Stimulated activated CD8-positive, alpha-beta memory T cell treated with anti-CD3 and anti-CD28 coated beads, Interleukin-12 subunit alpha, Interleukin-12 subunit beta, amount 100 ng/mL, for 4 hours (primary cell): Measurements from ENCODE around the gene PIGS.

Source experiments
- DNase-seq: peaks from one replicate; pipeline ENCODE4 v3.0.0-alpha.2; 2020; ENCODE audit warnings: low read depth

The PIGS gene

GRCh38 chr17:28550858-28551257 lies 20.5 kb downstream of the PIGS start:
- no peak for DNase-seq

DNA sequence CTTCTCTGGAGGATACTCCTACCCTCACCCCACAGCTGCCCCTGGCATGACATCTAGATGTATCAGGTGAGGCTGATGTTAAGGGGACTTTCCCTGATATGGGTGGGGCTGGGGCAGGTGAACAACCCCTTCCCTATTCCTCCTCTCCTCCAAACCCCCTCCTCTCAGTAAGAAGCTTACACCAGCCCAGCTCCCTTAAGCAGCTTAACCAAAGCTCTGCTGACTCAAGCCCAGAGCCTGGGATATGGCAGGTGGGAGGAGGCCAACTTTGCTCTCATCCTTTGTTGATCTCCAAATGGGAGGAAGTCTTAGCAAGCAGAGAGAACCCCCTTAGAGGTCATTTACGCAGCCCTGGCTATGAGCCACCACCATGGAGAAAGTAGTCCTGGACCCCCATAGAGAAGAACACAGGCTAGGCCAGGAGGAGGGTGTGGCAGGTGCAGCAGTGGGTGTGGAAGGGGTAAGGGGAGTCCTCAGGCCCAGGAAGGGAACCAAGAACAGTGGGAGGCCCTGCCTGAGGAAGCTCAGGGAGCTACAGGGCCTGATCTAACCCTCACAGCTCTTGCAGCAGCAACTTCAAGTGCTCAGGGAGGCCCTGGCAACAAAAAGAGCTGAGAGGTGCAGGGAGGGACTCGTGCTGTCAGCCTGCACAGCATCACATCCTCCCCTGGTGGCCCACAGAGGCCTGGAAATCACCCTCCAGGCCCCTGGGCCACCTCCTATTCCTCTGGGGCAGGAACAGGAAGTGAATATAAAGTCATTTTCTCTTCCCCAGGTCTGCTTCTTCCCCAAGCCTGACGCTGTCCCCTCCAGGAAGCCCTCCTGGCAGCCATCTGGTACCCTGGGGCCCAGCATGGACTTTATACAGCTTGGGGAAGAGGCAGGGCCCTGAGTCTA lies 21.8 kb downstream of the PIGS start:
- peak; percentile 9 for DNase-seq

DNA sequence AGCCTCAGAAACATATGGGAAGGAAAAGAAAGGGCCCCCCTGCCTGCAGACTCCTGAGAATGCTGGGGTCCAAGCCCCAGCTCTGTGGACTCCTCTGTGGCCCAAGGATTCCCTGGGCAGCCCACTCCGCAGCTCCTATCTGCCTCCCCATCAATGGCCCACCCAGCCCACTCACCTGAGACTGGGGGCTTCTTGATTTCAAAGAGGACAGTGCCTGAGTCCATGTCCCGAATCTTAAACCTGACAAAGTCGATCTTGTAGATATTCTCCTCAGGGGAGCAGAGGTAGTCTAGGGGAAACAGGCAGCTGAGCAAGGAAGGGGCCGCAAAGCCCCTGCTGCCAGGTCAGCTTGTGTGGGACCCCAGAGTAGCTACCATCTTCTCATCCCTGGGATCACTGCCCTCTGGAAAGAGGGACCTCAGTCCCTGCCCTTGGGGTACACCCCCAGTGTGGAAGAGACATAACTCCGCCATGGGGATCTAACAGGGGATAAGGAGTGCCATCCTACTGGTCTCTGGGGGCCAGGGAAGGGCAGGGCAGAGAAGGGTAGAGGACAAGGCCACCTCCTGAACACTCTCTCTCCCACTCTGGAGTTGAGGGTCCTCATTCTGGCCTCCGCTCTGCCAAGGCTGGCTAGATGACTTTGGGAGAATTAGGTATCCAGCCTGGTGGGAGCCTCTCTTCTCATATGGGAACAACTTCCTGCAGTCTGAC lies 22.8 kb downstream of the PIGS start:
- no peak for DNase-seq

GRCh38 chr17:28547623-28548416 lies 23.5 kb downstream of the PIGS start:
- peak; percentile 10 for DNase-seq

- no peak for DNase-seq
Observed at GRCh38 chr17:28547096-28547622, 24.2 kb downstream of the PIGS start.

DNA sequence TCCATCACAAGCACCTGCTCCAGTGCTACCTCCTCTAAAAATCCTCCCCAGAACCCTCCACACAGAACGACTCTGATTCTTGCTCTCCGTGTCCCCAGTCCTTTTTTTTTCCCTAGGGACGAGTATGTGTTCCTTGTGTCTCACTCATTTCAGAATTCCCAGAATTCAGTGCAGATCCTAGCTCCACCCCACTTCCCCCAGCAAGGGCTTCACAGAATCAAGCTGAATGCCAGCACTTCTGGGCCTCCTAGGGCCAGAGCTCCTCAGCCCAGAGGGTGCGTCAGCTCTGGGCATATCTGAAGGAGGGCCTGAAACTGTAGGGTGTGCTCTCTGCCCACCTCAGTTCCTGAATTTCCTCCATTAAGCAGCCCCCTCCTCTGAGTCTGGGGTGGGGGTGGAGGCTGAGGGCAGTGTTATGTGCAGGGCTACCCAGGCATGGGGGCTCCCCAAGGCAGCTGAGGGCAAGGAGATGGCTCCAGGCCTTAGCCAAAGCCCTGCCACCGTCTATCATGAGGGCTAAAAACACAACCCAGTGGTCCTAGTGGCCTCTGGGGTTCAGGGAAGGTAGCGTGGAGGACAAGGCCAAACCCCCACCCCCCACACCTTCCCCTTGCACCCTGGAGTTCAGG lies 25.4 kb downstream of the PIGS start:
- no peak for DNase-seq

GRCh38 chr17:28545141-28545503 lies 26.2 kb downstream of the PIGS start:
- no peak for DNase-seq

DNA sequence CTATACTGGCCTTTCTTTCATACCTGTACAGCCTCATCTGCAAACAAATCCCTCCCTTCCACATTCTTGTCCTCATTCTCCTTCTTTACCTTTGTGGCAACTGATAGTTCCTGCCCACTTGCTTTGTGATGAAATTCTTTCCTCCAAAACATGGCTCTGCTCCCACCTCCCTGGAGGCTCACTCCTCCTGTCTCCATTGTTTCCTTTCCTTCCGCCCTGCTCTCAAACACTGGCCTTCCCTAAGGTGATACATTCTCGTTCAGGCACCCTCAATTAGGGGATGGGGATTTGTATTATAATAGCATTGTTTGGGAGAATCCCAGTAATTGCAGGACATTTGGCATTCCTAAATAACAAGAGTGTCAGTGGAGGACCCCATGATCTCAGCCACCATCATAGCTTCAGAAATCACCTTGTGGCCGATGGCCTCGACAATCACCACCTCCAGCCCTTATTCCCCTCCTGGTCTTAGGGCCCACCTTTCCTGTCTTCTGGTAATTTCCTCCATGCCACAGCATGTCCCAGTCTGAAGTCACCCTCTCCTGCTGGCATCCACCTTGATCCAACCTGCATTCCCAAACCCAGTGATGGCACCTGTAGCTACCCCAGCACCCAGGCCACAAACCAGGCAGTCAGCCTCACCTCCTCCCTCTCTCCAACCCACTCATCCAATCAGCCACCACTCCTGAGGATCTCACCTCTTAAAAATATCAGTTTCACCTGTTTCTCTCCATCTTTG lies 26.8 kb downstream of the PIGS start:
- DNase-seq = no peak

GRCh38 chr17:28541439-28541838 lies 29.9 kb downstream of the PIGS start:
- no peak for DNase-seq

GRCh38 chr17:28540231-28540630 lies 31.1 kb downstream of the PIGS start:
- no peak for DNase-seq

GRCh38 chr17:28538296-28538895 lies 32.9 kb downstream of the PIGS start:
- no peak for DNase-seq

DNA sequence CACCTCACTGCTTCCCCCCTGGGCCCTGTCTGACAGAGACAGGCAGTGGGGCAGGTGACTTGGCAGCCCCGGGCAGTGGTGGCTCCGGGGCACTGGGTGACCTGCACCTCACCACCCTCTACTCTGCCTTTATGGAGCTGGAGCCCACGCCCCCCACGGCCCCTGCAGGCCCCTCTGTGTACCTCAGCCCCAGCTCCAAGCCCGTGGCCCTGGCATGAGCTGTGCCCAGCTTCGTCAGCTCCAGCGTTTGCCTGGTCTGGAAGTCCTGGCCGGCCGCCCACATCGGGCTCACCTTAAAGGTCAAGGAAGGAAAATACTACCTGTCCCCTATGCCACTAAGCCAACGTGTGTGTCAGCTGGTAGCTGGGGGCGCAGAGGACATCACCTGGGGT lies 34.1 kb downstream of the PIGS start:
- DNase-seq = no peak

- no peak for DNase-seq
Observed at GRCh38 chr17:28536532-28537218, 34.6 kb downstream of the PIGS start.

DNA sequence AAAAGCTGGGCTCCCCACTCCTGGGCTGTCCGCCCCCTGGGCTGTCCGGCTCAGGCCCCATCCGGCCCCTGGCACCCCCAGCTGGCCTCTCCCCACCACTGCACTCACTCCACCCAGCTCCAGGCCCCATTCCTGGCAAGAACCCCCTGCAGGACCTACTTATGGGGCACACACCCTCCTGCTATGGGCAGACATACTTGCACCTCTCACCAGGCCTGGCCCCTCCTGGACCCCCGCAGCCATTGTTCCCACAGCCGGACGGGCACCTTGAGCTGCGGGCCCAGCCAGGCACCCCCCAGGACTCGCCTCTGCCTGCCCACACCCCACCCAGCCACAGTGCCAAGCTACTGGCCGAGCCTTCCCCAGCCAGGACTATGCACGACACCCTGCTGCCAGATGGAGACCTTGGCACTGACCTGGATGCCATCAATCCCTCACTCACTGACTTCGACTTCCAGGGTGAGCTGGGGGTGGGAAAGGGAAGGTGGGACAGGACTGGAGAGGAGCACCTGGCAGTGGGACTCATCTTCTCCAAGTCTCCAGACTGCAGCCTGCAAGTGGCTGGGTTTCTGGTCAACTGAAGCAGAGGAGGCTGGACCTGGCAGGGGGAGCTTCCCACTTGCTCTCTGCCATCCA lies 36.5 kb downstream of the PIGS start:
- DNase-seq = no peak

GRCh38 chr17:28533091-28533807 lies 38.1 kb downstream of the PIGS start:
- DNase-seq = no peak

DNA sequence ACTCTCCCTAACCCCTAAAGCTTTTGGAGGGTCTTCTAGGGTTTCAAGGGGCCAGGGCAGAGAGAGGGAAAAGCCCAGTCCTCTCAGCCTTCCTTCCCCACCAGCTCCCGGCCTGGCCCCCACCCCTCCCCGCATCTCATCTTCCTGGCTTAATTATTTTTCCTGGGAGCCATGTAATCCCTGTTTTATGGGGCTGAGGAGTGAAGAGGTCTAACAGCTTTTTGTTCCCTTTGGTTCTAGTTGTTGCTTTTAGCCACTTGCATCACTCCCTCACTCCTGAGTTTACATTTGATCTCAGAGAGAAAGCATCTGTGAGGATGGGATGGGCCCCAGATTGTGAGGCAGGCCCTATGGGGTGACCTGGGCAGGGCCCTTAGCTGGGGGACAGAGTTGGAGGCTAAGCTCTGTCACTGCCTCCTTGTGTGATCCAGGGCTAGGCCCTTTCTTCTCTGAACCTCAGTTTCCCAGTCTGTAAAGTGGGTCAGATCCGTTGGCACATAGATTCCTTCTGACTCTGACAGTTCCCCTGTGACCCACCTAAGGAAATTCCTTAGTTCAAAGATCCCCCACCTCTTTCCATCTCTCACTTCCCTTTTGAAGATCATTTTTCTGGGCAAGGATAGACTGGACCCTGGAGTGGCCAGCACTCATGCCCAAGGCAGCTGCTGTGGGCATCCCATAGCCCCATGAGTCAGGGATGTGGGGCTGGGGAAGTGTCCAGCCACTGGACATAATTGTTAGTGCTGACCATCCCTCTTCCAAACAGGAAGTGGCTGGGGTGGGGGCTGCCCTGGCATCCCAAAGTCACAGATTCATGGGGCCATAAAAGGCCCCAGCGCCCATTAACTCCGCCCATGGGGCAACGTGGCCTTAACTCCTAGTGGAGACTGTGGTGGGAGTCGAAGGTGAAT lies 39.0 kb downstream of the PIGS start:
- no peak for DNase-seq

DNA sequence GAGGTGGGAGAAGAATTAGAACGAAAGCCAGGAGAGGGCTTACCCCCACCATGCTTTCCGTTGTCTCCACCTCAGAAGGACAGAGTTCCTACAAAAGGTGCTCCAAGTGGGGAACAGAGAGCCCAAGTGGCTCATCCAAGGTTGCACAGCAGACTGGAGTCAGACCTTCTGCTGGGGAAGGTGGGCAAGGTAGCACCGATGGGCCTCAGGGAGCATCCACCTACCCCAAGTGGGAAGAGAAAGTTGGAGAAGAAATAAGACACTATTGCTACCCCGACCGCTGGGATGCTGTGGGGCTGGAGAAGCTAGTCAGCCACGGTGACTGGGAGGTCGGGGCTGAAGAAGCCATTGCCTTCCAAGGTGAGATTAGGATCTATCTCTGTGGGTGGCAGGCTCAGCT lies 40.4 kb downstream of the PIGS start:
- no peak for DNase-seq

DNA sequence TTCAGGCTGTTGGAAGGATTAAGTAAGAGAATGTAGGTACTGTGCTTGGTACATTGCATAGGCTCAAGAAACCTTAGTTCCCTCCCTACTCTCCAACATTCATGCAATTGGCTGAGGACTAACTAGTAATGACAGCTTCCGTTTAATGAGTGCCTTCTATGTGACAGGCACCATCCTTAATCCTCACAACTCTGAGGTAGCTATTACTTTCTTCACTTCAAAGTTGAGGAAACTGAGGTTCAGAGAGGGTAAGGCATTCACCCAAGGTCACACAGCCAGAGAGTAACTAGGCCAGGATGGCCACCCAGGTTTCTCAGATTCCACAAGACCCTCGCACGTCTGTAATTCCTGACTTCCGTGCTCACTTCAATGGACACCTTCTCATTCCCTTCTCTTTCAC lies 41.1 kb downstream of the PIGS start:
- no peak for DNase-seq
